Stimulated activated CD4-positive, alpha-beta T cell treated with anti-CD3 and anti-CD28 coated beads, Interleukin-1b, Interleukin-23, amount 100 ng/mL, for 1 hour (primary cell): ENCODE results near the gene LRRC34.

Experiments used
- DNase-seq, 2 donors: peaks; one replicate each; pipeline ENCODE4 v3.0.0-alpha.2; 2020; ENCODE audit warnings: low read depth in 2 of 2

The LRRC34 gene

DNA sequence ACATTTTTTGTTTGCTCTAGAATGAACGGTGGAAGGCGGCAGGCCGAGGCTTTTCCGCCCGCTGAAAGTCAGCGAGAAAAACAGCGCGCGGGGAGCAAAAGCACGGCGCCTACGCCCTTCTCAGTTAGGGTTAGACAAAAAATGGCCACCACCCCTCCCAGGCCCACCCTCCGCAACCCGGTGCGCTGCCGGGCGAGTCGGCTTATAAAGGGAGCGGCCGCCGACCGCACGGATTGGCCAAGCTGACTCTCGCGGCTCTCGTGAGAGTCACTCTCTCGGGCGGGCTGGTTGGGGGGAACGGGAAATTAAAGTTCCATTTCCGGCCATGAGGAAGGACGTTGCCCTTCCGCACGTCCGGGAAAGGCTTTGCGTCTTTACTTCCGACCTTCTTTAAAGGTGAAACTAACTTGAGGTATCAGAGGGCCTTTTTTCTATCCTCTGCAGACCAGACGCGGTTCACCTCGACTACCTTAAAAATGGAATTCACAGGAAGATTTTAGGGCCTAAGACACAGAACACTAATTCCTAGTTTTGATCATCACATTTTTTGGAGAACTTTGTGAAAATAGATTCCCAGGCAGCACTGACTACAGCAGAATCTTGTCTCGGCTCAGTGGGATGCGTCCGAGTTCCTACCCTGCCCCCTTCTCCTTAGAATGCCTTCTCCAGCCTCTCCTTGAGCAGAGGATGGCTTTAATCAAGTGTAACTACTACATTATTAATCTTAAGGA is 47.7 kb downstream of the LRRC34 start, which contains the start of gene TERC:
TERC (minus strand) TSS at position 179 of the 731 bp plus-strand sequence.
- DNase-seq = peak; percentile 76 to 86

DNA sequence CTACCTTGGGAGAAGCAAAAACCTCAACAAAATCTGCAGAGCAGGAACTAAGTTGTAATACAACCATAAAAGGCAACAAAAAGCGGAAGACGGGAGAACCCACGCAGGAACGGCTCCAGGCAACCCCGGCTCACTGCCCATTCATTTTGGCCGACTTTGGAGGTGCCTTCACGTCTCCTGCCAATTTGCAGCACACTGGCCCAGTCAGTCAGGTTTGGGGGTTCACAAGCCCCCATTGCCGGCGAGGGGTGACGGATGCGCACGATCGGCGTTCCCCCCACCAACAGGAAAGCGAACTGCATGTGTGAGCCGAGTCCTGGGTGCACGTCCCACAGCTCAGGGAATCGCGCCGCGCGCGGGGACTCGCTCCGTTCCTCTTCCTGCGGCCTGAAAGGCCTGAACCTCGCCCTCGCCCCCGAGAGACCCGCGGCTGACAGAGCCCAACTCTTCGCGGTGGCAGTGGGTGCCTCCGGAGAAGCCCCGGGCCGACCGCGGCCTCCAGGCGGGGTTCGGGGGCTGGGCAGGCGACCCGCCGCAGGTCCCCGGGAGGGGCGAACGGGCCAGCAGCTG is 48.3 kb downstream of the LRRC34 start:
- DNase-seq = no peak

DNA sequence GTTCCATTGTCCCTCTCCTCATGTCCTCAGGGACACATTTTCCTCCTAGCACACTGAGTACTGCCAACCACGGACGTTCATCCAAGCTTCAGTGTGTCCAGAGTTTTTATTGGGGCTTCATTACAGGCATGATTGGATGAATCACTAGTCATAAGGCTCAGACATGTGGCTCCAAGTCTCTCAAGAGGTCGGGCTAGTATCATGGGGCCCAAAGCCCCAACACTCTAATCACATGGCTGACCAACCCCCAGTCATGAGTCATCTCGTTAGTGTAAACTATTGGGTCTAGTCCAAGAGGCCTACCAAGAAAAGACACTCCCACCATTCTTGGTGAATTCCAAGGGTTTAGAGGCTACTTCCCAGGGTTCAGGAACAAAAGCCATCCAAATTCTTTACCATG is 52.2 kb downstream of the LRRC34 start:
- no peak for DNase-seq

DNA sequence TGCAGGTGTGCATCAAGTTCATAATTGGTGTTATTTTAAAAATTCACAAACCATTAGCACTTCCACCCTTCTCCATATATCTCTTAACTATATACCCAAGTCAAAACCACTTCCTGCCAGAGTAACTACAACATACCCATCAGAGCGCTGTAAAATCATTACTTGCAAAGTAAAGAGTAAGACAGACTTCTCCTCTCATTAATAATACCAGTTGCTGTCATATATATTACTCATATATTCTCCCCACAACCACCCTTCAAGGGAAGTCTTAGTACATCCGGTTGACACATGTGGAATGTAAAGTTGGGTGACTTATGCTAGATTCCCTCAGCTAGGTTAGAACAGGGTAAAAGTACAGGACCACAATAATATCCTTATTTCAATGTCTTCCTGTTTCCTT is 53.4 kb downstream of the LRRC34 start:
- DNase-seq = no peak

DNA sequence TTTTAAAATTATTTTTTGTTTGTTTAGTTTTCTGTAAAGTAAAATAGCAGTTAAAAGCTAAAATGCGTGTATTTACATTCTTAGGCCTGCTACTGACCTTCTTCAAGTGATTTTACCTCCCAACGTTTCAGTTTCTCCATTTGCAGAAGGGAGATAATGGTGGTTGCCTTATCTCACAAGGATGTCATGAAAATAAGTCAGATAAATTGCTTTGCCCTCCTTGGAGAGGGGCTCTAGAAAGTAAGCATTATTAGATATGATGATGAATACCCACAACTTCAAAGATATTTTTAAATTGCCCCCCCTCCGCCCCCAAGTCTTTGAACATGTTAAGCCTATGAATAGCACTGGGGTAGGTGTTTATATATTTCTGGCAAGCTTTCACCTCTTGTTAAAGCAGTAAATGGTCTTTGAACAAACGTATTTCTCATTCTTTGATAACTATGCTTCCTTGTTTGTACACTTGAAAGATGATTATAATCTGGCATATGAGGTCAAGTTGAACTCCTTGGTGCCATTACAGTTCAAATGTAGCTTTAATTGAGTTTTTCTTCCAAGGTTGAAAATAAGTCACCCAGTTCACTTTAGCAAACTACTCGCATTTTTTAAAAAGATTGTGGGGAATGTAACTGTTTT is 54.2 kb downstream of the LRRC34 start:
- DNase-seq = no peak

DNA sequence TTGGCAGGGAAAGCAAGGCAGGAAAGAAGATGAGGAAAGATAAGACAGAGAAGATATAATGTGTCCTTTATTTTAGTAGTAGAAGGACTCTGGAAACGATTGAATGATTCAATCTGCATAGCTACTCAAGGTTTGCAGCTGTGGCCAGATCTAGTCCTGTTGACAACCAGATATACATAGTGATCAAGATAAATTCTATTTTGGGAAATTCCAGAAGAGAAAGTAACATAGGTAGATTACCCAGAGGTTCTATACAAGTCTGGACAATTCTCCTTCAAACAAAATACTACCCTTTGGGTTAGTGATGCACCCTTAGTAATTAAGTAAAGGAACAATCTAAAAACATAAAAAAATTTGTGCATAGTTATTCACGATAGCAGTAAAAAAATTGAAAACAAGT is 57.2 kb downstream of the LRRC34 start:
- DNase-seq = no peak

DNA sequence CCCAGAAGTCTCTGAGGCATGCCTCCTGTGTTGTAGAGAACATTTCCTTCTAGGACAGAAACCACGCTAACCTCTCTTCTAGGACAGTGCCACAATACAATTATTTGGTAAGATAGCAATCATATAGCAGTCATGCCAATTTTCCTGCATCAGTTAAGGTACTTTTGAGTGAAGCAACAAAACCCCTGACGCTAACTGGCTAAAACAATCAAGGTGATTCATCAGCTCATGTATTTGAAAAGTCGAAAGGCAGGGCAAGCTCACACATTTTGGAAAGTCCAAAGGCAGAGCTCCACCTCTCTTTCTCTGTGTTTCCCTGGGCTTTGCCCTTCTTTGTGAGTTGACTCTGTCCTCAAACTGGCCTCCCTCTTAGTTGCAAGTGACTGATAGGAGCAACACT is 58.0 kb downstream of the LRRC34 start:
- DNase-seq = no peak

DNA sequence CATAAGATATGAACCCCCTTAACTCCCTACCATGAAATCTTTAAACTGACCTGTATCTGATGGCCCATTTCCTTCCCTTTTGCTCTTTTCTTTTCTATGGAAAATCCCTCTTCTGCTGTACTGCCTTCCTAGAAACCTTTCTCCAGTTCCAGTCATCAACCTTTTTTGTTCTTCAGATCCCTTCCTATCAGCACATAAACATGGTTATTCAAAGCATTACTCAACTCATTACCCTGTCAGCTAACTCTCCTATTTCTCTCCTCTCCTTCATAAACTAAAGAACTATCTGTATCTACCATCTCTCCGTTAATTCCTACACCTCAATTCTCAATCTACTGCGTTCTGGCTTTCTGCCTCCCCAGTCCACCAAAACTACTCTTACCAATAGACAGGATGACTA is 60.8 kb downstream of the LRRC34 start:
- no peak for DNase-seq

DNA sequence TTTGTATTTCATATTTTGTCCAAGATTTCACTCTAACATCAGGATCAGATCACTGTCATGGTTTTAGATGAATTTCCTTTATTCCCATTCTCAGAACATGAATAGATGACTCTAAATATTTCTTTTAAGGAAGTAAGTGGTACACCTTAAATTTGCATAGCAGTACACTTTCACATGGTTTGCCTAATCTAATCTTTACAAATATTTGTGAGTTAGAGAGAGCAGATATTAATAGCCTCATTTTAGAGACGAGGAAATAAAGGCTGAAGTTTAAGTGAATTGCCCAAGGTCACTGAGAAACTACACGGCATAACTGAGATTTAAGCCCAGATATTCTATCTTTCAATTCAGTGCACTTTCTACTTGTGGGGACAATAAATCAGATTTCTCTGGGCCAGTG is 62.0 kb downstream of the LRRC34 start:
- DNase-seq = no peak

DNA sequence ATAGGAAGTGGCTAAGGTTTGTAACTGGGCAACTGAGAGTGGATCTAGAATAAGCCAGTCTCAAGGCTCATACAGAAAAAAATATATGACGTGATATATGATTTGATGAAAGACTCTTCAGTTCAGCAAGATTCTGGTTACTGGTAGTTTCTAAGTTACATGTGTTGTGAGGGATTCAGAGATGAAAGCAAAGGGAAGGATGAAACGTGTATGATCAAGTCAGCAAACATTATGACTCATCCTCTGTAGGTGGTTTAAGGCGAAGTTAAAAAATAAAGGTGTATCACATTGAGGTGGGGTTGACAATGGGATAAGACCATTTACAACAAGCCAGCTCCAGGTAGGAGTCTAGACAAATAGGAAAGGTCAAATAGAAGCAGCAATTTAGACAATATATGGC is 64.0 kb downstream of the LRRC34 start:
- no peak for DNase-seq

DNA sequence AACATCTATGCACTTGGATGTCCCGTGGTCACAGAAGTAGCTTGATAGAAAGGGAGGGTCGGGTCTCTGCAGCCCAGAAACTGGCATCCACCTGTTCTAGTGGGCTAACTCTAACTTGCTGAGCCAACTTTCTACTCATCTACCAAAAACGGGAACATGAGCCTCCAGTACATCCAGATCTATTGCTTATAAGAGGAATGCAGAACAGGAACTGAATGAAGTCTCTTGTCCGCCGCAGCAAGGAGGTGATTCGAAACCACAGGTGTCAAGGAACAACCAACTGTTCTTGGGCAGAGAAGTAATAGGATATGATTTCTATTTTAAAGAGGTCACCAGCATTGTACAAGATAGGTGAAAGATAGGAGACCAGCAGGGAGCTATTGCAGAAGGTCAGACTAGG is 65.8 kb downstream of the LRRC34 start:
- DNase-seq = no peak

DNA sequence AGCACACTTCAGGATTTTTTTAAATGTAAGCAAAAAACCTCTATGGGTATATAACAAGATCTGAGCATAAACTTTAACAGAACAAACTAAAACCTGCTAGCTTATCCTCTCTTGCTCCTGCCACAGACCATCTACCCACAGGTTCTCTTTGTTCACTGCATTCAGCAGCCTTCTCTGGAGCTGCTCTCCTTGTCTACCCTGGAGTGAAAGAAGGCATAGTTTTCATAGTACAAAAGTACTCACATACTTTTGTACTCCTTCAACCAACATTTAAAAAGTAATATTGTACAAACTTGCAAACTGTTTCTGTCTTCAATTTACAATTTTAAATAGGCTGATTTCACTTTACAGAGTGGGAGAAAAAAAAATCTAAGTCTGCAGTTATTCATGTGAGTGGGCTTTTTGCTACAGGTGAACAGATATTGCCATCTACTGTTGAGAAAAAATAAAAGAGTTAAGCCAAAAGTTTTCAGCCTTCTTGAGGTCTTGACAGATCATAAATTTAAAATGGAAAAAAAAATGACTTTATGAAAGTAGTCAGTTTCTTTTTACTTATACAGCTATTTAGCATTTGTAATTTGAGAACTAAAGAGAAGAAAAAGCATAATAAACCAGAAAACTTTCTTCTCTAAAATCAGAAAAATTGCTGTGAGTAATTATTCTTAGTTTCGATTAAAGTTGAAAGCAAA is 68.2 kb downstream of the LRRC34 start:
- no peak for DNase-seq
